ENCODE measurements around the gene ITGA1.
A peak's percentile ranks its signal among the peaks of the same experiment; 100 is the strongest.

ITGA1 gene

GRCh38 chr5:52796516-52797103 lies 8.9 kb downstream of the ITGA1 start:
- Histone ChIP-seq H3K4me3 (ENCODE audit: severe bottlenecking) (no peak overlapping the region), H3K36me3 (ENCODE audit: low read depth) (peaks cover 16% of the 10 kb centered on the region), H3K4me1 (ENCODE audit: insufficient read depth, poor library complexity, severe bottlenecking) (peaks cover 4% of the 10 kb centered on the region), H3K9me3 (ENCODE audit: severe bottlenecking) (no peaks in the 10 kb centered on the region), H3K27me3 (ENCODE audit: insufficient read depth, poor library complexity, severe bottlenecking) (no peaks in the 10 kb centered on the region), H3K27ac (ENCODE audit: poor library complexity, severe bottlenecking) (no peak overlapping the region)
- TF ChIP-seq, protein P1, sequence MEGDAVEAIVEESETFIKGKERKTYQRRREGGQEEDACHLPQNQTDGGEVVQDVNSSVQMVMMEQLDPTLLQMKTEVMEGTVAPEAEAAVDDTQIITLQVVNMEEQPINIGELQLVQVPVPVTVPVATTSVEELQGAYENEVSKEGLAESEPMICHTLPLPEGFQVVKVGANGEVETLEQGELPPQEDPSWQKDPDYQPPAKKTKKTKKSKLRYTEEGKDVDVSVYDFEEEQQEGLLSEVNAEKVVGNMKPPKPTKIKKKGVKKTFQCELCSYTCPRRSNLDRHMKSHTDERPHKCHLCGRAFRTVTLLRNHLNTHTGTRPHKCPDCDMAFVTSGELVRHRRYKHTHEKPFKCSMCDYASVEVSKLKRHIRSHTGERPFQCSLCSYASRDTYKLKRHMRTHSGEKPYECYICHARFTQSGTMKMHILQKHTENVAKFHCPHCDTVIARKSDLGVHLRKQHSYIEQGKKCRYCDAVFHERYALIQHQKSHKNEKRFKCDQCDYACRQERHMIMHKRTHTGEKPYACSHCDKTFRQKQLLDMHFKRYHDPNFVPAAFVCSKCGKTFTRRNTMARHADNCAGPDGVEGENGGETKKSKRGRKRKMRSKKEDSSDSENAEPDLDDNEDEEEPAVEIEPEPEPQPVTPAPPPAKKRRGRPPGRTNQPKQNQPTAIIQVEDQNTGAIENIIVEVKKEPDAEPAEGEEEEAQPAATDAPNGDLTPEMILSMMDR (IDR thresholded peaks at IDR 0.05; ENCODE audit: poor library complexity, severe bottlenecking) = no peak
- DNase-seq (ENCODE audit: low spot score) (no peak), ATAC-seq (ENCODE audit: low read depth) (no peak)

- no peak for DNase-seq (ENCODE audit: low spot score)
- TF ChIP-seq, protein P1 (IDR thresholded peaks at IDR 0.05; ENCODE audit: poor library complexity, severe bottlenecking) = no peak
Measured at GRCh38 chr5:52798938-52799337, 11.2 kb downstream of the ITGA1 start.

DNA sequence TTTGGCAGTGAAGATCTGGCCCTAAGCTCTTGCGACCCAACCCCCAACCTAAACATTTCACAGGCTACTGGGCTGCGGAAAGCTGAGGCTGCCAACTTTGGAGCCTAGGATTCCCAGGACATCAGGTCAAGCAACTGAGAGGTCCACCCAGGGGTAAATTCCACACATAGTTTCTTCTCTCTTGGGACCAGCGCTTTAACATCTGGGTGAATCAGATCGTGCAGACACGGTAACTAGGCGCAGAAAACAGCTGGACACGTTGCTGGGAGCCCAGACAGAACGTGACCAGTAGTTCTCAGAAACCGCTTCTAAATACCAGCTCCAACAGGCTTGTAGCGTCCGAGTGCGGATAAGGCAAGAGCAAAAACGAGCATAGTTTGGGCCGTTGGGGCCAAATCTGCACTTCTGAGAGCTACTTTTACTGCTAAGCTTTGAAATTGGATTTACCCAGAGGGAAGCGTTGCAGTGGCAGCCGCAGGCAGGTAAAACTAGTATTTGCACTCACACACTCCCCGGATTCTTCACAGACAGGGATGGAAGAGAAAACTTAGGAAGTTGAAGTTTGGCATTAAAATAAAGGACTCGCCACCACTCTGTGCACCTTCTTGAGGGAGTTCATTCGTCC lies 11.8 kb downstream of the ITGA1 start:
- Histone ChIP-seq H3K27me3 (ENCODE audit: insufficient read depth, poor library complexity, severe bottlenecking) (no peaks in the 10 kb centered on the region), H3K9me3 (ENCODE audit: severe bottlenecking) (no peaks in the 10 kb centered on the region), H3K4me3 (ENCODE audit: severe bottlenecking) (peak overlapping the region; percentile 54), H3K4me1 (ENCODE audit: insufficient read depth, poor library complexity, severe bottlenecking) (peaks cover 24% of the 10 kb centered on the region), H3K36me3 (ENCODE audit: low read depth) (peaks cover 41% of the 10 kb centered on the region), H3K27ac (ENCODE audit: poor library complexity, severe bottlenecking) (peak overlapping the region; percentile 95)
- ATAC-seq (ENCODE audit: low read depth) = peak; percentile 36
- no peak for DNase-seq (ENCODE audit: low spot score)
- TF ChIP-seq, protein P1 (IDR thresholded peaks at IDR 0.05; ENCODE audit: poor library complexity, severe bottlenecking) = no peak

More at GRCh38 chr5:52798938-52799337, 11.2 kb downstream of the ITGA1 start:
- peak overlapping the region; percentile 95 for H3K27ac ChIP-seq (ENCODE audit: poor library complexity, severe bottlenecking)
- H3K4me1 ChIP-seq (ENCODE audit: insufficient read depth, poor library complexity, severe bottlenecking) = peaks cover 25% of the 10 kb centered on the region
- no peak for ATAC-seq (ENCODE audit: low read depth)
- peaks cover 36% of the 10 kb centered on the region for H3K36me3 ChIP-seq (ENCODE audit: low read depth)
- H3K27me3 ChIP-seq (ENCODE audit: insufficient read depth, poor library complexity, severe bottlenecking) = no peaks in the 10 kb centered on the region
- no peaks in the 10 kb centered on the region for H3K9me3 ChIP-seq (ENCODE audit: severe bottlenecking)
- H3K4me3 ChIP-seq (ENCODE audit: severe bottlenecking) = peak overlapping the region; percentile 54

DNA sequence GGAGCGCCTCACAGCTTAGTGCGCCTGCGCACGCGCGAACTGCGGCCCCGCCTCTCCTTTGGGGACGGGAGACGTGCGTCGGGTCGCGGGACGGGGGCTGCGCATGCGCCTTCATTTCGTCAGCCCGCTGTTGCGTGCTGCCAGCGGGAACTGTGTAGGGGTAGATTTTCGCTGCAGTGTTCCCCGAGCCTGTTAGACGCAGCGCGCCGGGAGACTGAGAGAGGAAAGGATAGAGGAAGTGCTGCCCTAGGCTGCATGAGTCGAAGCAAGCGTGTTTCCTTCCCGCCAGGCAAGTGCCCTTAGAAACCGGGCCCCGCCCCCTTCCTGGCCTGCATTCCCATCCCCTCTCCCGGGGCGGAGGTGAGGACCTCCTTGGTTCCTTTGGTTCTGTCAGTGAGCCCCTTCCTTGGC lies 12.3 kb downstream of the ITGA1 start:
- no peaks in the 10 kb centered on the region for H3K27me3 ChIP-seq (ENCODE audit: insufficient read depth, poor library complexity, severe bottlenecking)
- H3K4me3 ChIP-seq (ENCODE audit: severe bottlenecking) = peak overlapping the region; percentile 54
- H3K36me3 ChIP-seq (ENCODE audit: low read depth) = peaks cover 46% of the 10 kb centered on the region
- ATAC-seq (ENCODE audit: low read depth) (peak; percentile 74), DNase-seq (ENCODE audit: low spot score) (peak; percentile 95)
- TF ChIP-seq, protein P1 (IDR thresholded peaks at IDR 0.05; ENCODE audit: poor library complexity, severe bottlenecking) = no peak
- peak overlapping the region; percentile 95 for H3K27ac ChIP-seq (ENCODE audit: poor library complexity, severe bottlenecking)
- peaks cover 29% of the 10 kb centered on the region for H3K4me1 ChIP-seq (ENCODE audit: insufficient read depth, poor library complexity, severe bottlenecking)
- no peaks in the 10 kb centered on the region for H3K9me3 ChIP-seq (ENCODE audit: severe bottlenecking)

All from RWPE2 (cell line).